ENCODE measurements around the gene CAB39L. TPM values are rescaled to one million over a fixed set of nuclear protein-coding genes. Genes with fewer than 3 reads are reported as not detected.

Gene CAB39L
- total and polyA plus RNA-seq, 4 donors = 5.6 to 13.9 (median 10.0) TPM

DNA sequence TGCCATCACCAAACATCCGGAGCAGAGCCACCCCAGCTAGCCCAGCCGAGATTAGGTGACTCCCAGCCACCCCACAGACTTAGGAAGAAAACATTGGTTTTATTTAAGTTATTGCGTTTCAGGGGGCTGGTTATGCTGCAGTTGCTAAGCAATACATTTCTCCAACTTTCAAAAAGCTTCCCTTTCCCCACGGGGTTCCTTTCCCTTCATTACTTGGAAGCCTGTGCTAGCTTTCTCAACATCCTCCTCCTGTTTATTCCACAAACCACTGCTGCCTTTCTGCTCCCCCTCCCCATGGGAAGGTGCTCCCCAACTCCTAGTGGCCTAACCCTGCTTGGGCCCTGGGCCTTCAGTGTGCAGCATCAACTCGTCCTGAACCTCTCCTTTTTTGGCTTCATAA is 143.6 kb downstream of the CAB39L start:
- Histone ChIP-seq H3K9ac (ENCODE audit: insufficient read depth in 1 of 2, low read length in 2 of 2) (no peak overlapping the region), H3K9me3 (ENCODE audit: control insufficient read depth in 4 of 4, insufficient read depth in 3 of 4, low read length in 3 of 4) (no peaks in the 10 kb centered on the region), H3K27me3 (ENCODE audit: control insufficient read depth in 3 of 3, insufficient read depth in 3 of 3, low read length in 2 of 3) (no peaks in the 10 kb centered on the region), H3K36me3 (ENCODE audit: control insufficient read depth in 4 of 4, insufficient read depth in 4 of 4, low read length in 4 of 4) (no peaks in the 10 kb centered on the region), H3K4me3 (no peak overlapping the region), H3K27ac (ENCODE audit: low read depth in 1 of 2, low read length in 1 of 2) (no peak overlapping the region), H3K4me1 (ENCODE audit: control insufficient read depth in 5 of 5, insufficient read depth in 5 of 5, low read length in 5 of 5) (peaks cover 0 to 10% (median 0%) of the 10 kb centered on the region in 5 donors)
- TF ChIP-seq CTCF (IDR thresholded peaks at IDR 0.05; ENCODE audit: control extremely low read depth, extremely low read depth) = no peak
- 67 to 69% methylated on average over 5 of the region's 5 CpGs for WGBS, 2 donors
- ATAC-seq (ENCODE audit: insufficient read depth, low FRiP score) = no peak
- DNase-seq = no peak

DNA sequence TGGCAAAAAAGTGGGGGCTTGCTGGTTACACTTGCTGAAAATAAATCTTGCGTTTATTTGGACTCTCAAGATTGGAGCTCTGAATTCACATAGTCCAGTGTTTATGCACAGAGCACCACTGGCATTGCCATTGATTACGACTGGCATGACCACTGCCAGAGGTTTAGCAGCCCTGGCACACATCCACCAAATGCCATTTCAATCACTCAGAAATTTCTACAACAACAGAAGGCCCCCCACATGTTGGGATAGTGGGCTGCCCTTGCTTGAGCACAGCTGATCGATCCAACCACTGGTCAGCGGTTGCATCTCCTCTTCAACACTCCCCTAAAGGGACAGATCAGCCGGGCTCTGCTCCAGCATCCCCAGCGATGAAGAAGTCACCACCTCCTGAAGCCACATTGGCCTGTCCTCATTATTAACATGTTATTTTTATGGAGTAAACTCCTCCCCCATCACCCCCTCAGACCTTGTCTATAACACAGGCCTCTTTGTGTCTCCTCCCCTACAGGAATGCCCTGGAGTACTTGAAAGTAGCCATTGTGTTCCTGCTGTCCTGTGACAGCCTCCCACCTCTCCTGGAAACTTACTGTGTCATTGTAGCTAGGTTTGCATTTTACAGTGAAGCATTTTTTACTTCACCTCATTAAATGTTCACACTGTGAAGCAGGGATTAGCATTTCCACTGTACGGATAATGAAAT is 144.8 kb downstream of the CAB39L start:
- H3K27ac ChIP-seq (ENCODE audit: low read depth in 1 of 2, low read length in 1 of 2) = no peak overlapping the region
- ATAC-seq (ENCODE audit: insufficient read depth, low FRiP score) (no peak), DNase-seq (no peak)
- H3K4me3 ChIP-seq = no peak overlapping the region
- 88 to 92% methylated on average over 7 of the region's 7 CpGs for WGBS, 2 donors
- H3K4me1 ChIP-seq (ENCODE audit: control insufficient read depth in 5 of 5, insufficient read depth in 5 of 5, low read length in 5 of 5) = peaks cover 0 to 11% (median 0%) of the 10 kb centered on the region in 5 donors
- no peaks in the 10 kb centered on the region for H3K9me3 ChIP-seq (ENCODE audit: control insufficient read depth in 4 of 4, insufficient read depth in 3 of 4, low read length in 3 of 4)
- no peak for TF ChIP-seq CTCF (IDR thresholded peaks at IDR 0.05; ENCODE audit: control extremely low read depth, extremely low read depth)
- no peaks in the 10 kb centered on the region for H3K36me3 ChIP-seq (ENCODE audit: control insufficient read depth in 4 of 4, insufficient read depth in 4 of 4, low read length in 4 of 4)
- H3K9ac ChIP-seq (ENCODE audit: insufficient read depth in 1 of 2, low read length in 2 of 2) = no peak overlapping the region
- no peaks in the 10 kb centered on the region for H3K27me3 ChIP-seq (ENCODE audit: control insufficient read depth in 3 of 3, insufficient read depth in 3 of 3, low read length in 2 of 3)

- no peak for ATAC-seq (ENCODE audit: insufficient read depth, low FRiP score)
- Histone ChIP-seq H3K9me3 (ENCODE audit: control insufficient read depth in 4 of 4, insufficient read depth in 3 of 4, low read length in 3 of 4) (no peaks in the 10 kb centered on the region), H3K9ac (ENCODE audit: insufficient read depth in 1 of 2, low read length in 2 of 2) (no peak overlapping the region), H3K27ac (ENCODE audit: low read depth in 1 of 2, low read length in 1 of 2) (no peak overlapping the region), H3K27me3 (ENCODE audit: control insufficient read depth in 3 of 3, insufficient read depth in 3 of 3, low read length in 2 of 3) (no peaks in the 10 kb centered on the region), H3K4me3 (no peak overlapping the region), H3K4me1 (ENCODE audit: control insufficient read depth in 5 of 5, insufficient read depth in 5 of 5, low read length in 5 of 5) (peaks cover 0 to 15% (median 0%) of the 10 kb centered on the region in 5 donors), H3K36me3 (ENCODE audit: control insufficient read depth in 4 of 4, insufficient read depth in 4 of 4, low read length in 4 of 4) (no peaks in the 10 kb centered on the region)
- no peak for DNase-seq
- TF ChIP-seq CTCF (IDR thresholded peaks at IDR 0.05; ENCODE audit: control extremely low read depth, extremely low read depth) = no peak
These were observed 145.4 kb downstream of the CAB39L start for GRCh38 chr13:49298416-49298815.

GRCh38 chr13:49297338-49297737 is 146.5 kb downstream of the CAB39L start:
- Histone ChIP-seq H3K4me1 (ENCODE audit: control insufficient read depth in 5 of 5, insufficient read depth in 5 of 5, low read length in 5 of 5) (peaks cover 0 to 26% (median 0%) of the 10 kb centered on the region in 5 donors), H3K27ac (ENCODE audit: low read depth in 1 of 2, low read length in 1 of 2) (no peak overlapping the region), H3K9ac (ENCODE audit: insufficient read depth in 1 of 2, low read length in 2 of 2) (no peak overlapping the region), H3K27me3 (ENCODE audit: control insufficient read depth in 3 of 3, insufficient read depth in 3 of 3, low read length in 2 of 3) (no peaks in the 10 kb centered on the region), H3K36me3 (ENCODE audit: control insufficient read depth in 4 of 4, insufficient read depth in 4 of 4, low read length in 4 of 4) (no peaks in the 10 kb centered on the region), H3K9me3 (ENCODE audit: control insufficient read depth in 4 of 4, insufficient read depth in 3 of 4, low read length in 3 of 4) (no peaks in the 10 kb centered on the region), H3K4me3 (no peak overlapping the region)
- no peak for TF ChIP-seq CTCF (IDR thresholded peaks at IDR 0.05; ENCODE audit: control extremely low read depth, extremely low read depth)
- WGBS, 2 donors = 90 to 91% methylated on average over 4 of the region's 4 CpGs
- DNase-seq (no peak), ATAC-seq (ENCODE audit: insufficient read depth, low FRiP score) (no peak)

All from lung (tissue), 12 donors.